PC-9 (cell line): ENCODE results near the gene PIK3R2.
"Not testable (repeated sequence)": the region's sequence is repeated elsewhere in the genome, so short reads cannot be mapped to it uniquely, and the experiment has no call there.

Source experiments
- CTCF ChIP-seq: fragments of 200-600 bp; sonication (generic); conservative IDR thresholded peaks from 2 replicates; pipeline ENCODE4 v1.6.1; 2017; ENCODE audit warnings: mixed run types, antibody characterized with exemption, mild to moderate bottlenecking, moderate library complexity
- EZH2 ChIP-seq: fragments of 200-600 bp; sonication (generic); IDR thresholded peaks from 2 replicates; pipeline ENCODE4 v1.8.0; 2017; ENCODE audit warnings: antibody characterized with exemption, low read depth

GRCh38 chr19:18105259-18105658, 47.7 kb upstream of the PIK3R2 start:
- not testable (repeated sequence) for TF ChIP-seq CTCF, EZH2
